GM18505 (cell line): ENCODE measurements around the gene ROBO4.

ENCODE experiments used
- ATAC-seq: cut with Tn5 transposase; IDR thresholded peaks from one replicate; pipeline ENCODE4 v1.9.1; 2021; ENCODE audit not compliant: unreplicated experiment
- POLR2A ChIP-seq: IDR thresholded peaks from 4 replicates; pipeline ENCODE4 v1.6.1; 2011; ENCODE audit warnings: borderline replicate concordance; ENCODE audit not compliant: insufficient read depth, insufficient read length; ENCODE audit errors: extremely low read depth

Gene ROBO4

DNA sequence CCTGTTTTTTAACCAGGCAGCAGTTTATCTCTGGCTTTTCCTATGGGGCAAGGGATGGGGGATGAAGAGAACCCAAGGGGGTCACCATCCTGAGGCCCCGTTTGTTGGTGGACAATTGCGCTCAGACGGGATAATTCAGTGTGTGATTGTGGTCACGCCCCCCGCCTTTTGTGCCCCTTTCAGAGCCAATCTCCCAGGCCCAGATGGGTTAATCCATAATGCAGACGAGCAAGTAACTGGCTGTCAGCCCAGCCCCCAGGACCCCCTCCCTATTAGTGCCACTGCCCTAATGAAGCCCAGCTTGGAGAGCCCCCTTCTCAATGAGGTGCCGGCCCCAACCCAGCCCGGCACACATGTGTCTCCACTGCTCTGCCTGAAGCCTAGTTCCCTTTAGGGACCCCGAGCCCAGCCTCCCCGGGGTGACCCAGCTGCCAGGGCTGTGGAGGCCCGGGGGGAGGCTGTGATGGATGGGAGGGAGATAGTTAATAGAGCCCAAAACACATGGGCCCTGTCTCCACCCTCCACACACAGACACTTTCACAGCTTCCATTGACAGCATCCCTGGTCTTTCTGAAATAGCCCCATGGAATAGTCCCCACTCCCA lies 51.5 kb downstream of the ROBO4 start:
- no peak for ATAC-seq
- no peak for TF ChIP-seq POLR2A

- no peak for TF ChIP-seq POLR2A
- no peak for ATAC-seq
Measured at GRCh38 chr11:124844664-124845079, 53.0 kb downstream of the ROBO4 start.

GRCh38 chr11:124843616-124843910 lies 54.1 kb downstream of the ROBO4 start:
- ATAC-seq = no peak
- TF ChIP-seq POLR2A = no peak

DNA sequence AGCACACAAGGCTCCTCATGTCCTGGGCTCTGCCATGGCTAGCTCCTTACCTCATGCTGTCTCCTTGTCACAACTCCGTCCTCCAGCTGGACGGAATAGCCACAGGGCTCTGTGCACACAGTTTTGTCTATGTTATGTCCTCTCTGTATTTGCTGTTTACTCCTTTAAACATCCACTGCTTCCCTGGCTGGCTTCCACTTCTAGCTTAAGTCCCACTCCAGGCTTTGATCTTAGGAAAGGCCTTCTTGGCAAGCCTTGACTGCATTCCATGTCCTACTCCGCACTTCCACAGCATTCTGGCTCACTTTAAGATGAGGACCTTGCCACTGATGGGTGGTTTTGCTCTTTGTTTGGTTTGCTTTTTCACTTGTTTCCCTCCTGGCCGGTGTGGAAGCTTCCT lies 55.4 kb downstream of the ROBO4 start:
- TF ChIP-seq POLR2A = no peak
- no peak for ATAC-seq

DNA sequence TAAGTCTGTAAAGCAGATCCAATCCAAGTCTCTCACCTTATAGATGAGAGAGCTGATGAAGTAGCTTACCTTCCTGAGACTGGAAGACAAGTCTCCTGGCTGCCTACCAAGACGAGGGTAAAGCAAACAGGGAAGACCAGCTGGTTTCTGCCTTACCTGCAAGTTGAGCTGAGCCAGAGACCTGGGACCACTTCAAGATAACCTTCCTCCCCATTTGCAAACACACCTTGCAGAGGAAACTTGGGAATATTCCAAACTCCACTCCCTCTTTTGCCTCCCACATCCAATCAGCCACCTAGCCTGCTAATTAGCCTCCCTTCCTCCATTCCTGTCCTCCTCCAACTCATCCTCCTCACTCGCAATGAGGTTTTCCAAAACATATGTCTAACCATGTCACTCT lies 55.8 kb downstream of the ROBO4 start:
- no peak for TF ChIP-seq POLR2A
- no peak for ATAC-seq

DNA sequence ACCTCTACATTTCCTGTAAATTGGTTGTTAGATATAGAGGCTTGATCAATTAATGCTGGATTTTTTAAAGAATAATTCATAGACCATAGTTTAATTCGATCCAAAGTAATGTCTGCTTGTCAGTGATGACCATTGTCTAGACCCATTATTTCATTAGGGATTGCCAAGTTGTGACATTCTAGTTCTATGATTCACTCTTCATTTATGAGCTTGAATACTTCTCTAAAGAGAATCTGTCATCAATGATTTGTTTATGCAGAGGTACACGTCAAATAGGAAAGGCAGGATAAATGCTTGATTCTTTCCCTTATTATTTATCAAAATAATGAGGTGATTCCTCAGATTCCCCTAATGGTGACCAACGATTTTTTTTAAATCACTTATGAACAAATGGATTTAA lies 56.5 kb downstream of the ROBO4 start:
- ATAC-seq = no peak
- TF ChIP-seq POLR2A = no peak

- TF ChIP-seq POLR2A = no peak
- ATAC-seq = no peak
Measured at GRCh38 chr11:124840666-124841065, 57.0 kb downstream of the ROBO4 start.

DNA sequence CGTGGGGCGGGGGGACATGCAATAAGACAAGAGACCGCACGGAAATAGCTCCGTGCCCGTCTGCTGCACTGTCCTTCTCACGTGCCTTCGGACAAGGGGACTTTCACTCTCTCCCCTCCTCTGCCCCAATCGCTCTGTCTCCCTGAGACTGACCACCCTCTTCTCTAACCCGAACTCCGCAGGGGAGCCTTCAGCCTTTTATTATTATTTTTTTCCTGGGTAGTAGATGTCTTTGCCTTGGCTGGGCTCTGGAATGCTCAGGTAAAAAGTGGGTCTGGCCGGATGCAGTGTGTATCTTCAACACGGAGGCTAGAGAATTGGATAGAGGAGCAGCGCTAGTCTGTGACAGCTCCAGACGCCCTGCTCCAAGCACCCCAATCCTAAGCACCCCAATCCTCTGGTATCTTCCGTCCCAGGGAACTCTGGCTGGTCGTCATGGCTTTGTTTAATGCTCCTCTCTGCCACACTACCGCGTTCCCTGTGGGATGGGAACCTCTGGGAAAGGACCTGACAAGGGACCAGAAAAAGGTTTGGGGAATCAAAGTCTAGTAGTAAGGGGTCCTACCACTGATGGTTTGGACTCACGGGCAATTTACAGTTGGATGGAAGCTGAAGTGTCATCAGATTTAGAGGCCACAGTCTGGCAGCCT lies 57.6 kb downstream of the ROBO4 start:
- ATAC-seq = no peak

DNA sequence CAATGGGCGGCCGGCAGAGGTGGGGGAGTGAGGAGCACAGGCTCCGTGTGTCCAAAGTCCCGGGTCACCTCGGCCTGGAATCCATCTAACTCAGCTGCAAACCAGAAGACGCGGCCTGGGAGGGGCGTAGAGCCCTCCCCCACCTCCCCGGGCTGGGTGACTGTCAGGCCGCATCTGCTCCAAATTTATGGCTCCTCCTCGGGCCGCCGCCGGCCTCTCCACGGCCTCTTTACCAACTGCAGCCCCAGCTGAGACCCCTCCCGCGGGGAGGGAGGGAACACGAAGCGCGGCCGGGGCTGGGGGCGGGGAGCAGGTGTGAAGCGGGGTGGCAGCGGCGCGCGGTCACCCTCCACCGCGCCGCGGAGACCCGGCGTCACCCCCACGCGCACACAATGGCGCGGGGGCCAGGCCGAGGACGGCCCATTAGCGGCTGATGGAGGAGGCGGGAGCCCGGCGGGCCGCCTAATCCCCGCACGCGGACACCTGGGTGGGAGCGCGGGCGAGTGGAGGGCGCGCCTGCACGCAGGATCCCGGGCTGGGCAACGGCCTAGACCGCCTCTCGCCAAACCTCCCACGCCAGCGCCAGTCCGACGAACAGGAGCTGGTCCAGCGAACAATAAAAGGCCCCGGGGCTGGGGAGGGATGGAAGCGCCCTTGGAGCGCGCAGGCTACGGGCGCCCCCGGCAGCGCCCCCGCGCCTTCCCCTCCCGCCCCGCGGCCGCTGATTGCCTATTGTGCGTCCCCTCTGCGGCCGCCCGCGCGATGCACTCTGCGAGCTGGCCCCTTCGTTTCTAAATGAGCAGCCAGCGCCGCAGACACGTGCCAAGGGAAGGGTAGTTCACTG lies 58.3 kb downstream of the ROBO4 start:
- no peak for ATAC-seq
- TF ChIP-seq POLR2A = no peak

More for the DNA sequence above, 57.6 kb downstream of the ROBO4 start:
- no peak for TF ChIP-seq POLR2A

GRCh38 chr11:124838805-124839127 lies 58.9 kb downstream of the ROBO4 start:
- no peak for TF ChIP-seq POLR2A
- ATAC-seq = no peak

GRCh38 chr11:124837491-124837856 lies 60.2 kb downstream of the ROBO4 start:
- ATAC-seq = peak; percentile 40
- TF ChIP-seq POLR2A = no peak

- no peak for TF ChIP-seq POLR2A
- no peak for ATAC-seq
Measured at GRCh38 chr11:124835918-124836317, 61.7 kb downstream of the ROBO4 start.

DNA sequence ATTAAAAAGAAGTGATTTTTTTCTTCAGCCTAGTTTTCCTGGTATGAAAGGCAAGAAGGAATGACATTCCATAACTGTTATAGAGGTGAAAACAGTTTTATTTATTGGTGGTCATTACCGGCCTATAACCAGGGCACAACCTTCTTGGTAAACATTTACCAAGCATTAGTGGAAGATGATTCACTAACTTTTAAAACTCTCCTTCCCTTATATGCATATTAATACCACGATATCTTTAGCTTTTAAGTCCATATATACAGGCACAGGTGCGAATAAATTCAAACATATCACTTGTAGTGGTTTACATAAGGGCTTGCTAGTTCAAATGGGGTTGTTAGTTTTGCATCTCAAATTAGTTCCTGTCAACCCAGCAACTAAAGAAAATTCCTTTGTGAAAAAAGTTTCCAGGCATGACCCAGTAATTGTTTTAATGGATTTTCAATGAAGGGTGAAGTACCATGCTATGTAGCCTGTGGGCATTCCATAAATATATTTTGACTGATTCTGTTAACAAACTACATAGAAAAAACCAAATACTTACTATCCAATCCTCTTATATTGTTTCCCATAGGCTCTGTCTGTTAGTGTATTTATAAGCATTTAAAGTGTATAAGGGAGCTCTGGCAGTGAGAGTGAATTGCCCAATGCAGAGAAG lies 63.0 kb downstream of the ROBO4 start:
- no peak for ATAC-seq
- TF ChIP-seq POLR2A = no peak
